Lower lobe of right lung (tissue), 2 donors: ENCODE results near the gene AVPR1B. TPM values are rescaled to one million over a fixed set of nuclear protein-coding genes. Genes with fewer than 3 reads are reported as not detected.
A peak's percentile ranks its signal among the peaks of the same experiment; 100 is the strongest.

Experiments used
- ATAC-seq, 2 donors: fragments of 200-7000 bp; cut with Tn5 transposase; one replicate each; pipeline ENCODE4 v1.9.1; 2020 to 2022; ENCODE audit warnings: mild to moderate bottlenecking in 2 of 2, moderate library complexity in 2 of 2
- DNase-seq: peaks from one replicate; pipeline ENCODE4 v3.0.0-alpha.2; 2020
- H3K27ac ChIP-seq: fragments of 200-600 bp; one replicate; pipeline ENCODE4 v1.8.0; 2022
- H3K27me3 ChIP-seq: fragments of 200-600 bp; one replicate; pipeline ENCODE4 v1.8.0; 2022; ENCODE audit warnings: low read depth
- H3K36me3 ChIP-seq: fragments of 200-600 bp; one replicate; pipeline ENCODE4 v1.8.0; 2022; ENCODE audit warnings: mild to moderate bottlenecking
- H3K4me1 ChIP-seq: fragments of 200-600 bp; one replicate; pipeline ENCODE4 v1.8.0; 2022
- H3K4me3 ChIP-seq: fragments of 200-600 bp; one replicate; pipeline ENCODE4 v1.8.0; 2022; ENCODE audit warnings: mild to moderate bottlenecking
- H3K9me3 ChIP-seq: fragments of 200-600 bp; one replicate; pipeline ENCODE4 v1.8.0; 2022
- intact Hi-C: fragments of 100-400 bp; cut with DNase I; formaldehyde crosslinking; loops from one replicate; pipeline ENCODE4 v1.11.0; 2022
- total RNA-seq: library from RNA; stranded (reverse); fragmentation: NEBNext Ultra II Directional; extraction: Animal tissue kit (Norgen Biotek cat#: 25700); gene quantifications from one replicate; pipeline ENCODE4 v1.2.1, GENCODE V29; 2021
- TF ChIP-seq, protein P1 (sequence below): fragments of 200-600 bp; IDR thresholded peaks from one replicate; pipeline ENCODE4 v1.8.0; 2022; ENCODE audit warnings: antibody characterized with exemption, mild to moderate bottlenecking
- donor health status: DM: no; HTN: yes; CAD: no; lungs with severe emphysema.

The AVPR1B gene
- total RNA-seq, 1 donor from 2014 or later = not detected

DNA sequence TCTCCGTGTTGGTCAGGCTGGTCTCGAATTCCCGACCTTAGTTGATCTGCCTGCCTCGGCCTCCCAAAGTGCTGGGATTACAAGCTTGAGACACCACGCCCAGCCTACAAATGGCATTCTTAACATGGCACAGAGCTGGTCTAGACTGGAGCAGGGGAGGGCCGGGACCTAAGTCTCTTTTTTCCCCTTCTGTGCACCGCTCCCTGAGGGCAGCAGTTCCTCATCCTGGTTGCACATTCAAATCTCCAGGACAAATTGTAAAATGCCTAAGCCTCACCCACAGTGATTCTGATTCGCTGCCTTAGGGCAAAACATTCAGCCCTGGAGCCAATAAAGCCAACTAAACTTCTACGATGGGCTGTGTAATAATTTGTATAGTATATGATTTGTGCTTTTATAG, 10.1 kb upstream of the AVPR1B start:
- Histone ChIP-seq H3K9me3 (no peaks in the 10 kb centered on the region), H3K36me3 (no peaks in the 10 kb centered on the region), H3K4me1 (no peaks in the 10 kb centered on the region), H3K27ac (no peak overlapping the region), H3K4me3 (no peak overlapping the region), H3K27me3 (peaks cover 4% of the 10 kb centered on the region)
- ATAC-seq (no peak), DNase-seq (no peak)
- TF ChIP-seq, protein P1, sequence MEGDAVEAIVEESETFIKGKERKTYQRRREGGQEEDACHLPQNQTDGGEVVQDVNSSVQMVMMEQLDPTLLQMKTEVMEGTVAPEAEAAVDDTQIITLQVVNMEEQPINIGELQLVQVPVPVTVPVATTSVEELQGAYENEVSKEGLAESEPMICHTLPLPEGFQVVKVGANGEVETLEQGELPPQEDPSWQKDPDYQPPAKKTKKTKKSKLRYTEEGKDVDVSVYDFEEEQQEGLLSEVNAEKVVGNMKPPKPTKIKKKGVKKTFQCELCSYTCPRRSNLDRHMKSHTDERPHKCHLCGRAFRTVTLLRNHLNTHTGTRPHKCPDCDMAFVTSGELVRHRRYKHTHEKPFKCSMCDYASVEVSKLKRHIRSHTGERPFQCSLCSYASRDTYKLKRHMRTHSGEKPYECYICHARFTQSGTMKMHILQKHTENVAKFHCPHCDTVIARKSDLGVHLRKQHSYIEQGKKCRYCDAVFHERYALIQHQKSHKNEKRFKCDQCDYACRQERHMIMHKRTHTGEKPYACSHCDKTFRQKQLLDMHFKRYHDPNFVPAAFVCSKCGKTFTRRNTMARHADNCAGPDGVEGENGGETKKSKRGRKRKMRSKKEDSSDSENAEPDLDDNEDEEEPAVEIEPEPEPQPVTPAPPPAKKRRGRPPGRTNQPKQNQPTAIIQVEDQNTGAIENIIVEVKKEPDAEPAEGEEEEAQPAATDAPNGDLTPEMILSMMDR = no peak
- intact Hi-C loops = no loop called here

DNA sequence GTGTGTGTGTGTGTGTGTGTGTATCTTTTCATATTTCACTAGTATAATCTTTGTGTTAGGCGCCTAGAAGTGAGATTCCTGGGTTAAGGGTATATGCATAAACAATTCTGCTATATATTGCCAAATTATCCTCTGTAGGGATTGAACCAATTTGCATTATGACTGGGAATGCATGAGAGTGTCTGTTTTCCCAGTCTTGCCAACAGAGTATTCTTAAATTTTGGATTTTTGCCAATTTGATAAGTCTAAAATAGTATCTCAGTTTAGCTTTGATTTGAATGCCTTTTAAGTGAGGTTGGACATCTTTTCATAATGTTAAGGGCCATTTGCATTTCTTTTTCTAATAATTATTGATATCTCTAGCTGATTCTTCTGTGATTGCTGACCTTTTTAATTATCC, 8.2 kb upstream of the AVPR1B start:
- Histone ChIP-seq H3K36me3 (no peaks in the 10 kb centered on the region), H3K9me3 (peaks cover 6% of the 10 kb centered on the region), H3K4me1 (no peaks in the 10 kb centered on the region), H3K27me3 (peaks cover 4% of the 10 kb centered on the region), H3K4me3 (no peak overlapping the region), H3K27ac (no peak overlapping the region)
- no peak for ATAC-seq
- TF ChIP-seq, protein P1 = no peak
- intact Hi-C loops = no loop called here
- DNase-seq = no peak

DNA sequence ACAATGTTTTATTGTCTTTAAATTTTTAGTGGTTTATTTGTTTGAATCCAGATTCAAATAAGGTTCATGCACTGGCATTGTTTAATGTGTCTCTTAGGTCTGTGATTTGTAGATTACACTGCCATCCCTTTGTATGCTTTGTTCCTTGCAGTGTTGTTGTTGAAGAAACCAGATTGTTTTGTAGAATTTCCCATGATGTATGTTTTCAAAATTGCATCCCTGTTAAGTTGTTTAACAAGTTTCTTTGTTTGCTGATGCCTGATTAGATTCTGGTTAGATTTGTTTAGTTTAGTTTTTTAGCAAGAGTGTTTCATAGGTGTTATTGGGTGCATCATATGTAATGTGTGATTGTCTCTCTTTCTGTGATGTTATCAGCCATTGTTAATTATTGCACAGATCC, 5.5 kb upstream of the AVPR1B start:
- no peak overlapping the region for H3K27ac ChIP-seq
- H3K27me3 ChIP-seq = peaks cover 17% of the 10 kb centered on the region
- H3K36me3 ChIP-seq = no peaks in the 10 kb centered on the region
- DNase-seq = no peak
- ATAC-seq = no peak
- intact Hi-C loops = no loop called here
- TF ChIP-seq, protein P1 = no peak
- H3K4me3 ChIP-seq = no peak overlapping the region
- peaks cover 6% of the 10 kb centered on the region for H3K9me3 ChIP-seq
- peaks cover 3% of the 10 kb centered on the region for H3K4me1 ChIP-seq

DNA sequence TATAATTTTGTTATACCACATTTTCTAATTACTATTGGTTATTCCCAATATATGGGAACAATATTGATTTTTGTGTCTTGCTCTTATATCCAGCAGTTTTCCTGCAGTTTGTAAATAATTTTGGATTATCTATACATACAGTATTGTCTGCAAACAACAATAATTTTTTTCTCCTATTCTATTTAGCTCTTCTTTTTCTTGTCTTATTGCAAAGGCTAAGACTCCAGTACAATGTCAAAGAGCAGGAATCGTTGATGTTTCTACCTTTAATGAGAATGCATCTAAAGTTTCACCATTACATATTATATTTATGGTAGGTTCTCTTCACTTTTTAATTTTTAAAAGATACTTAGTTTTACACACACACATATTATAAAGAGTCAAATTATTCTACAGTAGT, 4.1 kb upstream of the AVPR1B start:
- no peaks in the 10 kb centered on the region for H3K36me3 ChIP-seq
- peaks cover 6% of the 10 kb centered on the region for H3K9me3 ChIP-seq
- no peak for ATAC-seq
- peaks cover 11% of the 10 kb centered on the region for H3K4me1 ChIP-seq
- DNase-seq = no peak
- no peak overlapping the region for H3K4me3 ChIP-seq
- TF ChIP-seq, protein P1 = no peak
- intact Hi-C loops = no loop called here
- peaks cover 22% of the 10 kb centered on the region for H3K27me3 ChIP-seq
- H3K27ac ChIP-seq = no peak overlapping the region

DNA sequence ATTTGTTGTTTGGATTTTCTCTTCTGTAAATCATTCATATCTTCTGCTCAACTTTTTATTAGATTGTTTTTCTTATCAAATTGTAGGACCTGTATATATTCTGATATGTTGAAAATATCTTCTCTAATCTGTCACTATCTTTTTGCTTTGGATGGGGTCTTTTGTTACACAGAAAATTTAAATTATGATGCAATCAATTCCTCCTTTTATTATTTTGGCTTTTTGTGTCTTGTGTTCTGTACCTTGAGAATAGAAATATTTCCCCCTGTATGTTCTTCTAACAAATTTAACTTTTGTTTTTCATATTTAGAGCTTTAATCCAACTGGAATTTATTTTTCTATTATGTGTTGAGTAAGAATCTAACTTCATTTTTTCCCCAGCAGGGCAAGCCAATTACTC, 3.2 kb upstream of the AVPR1B start:
- Histone ChIP-seq H3K9me3 (peaks cover 6% of the 10 kb centered on the region), H3K36me3 (no peaks in the 10 kb centered on the region), H3K27me3 (peaks cover 22% of the 10 kb centered on the region), H3K4me3 (no peak overlapping the region), H3K27ac (no peak overlapping the region), H3K4me1 (peaks cover 11% of the 10 kb centered on the region)
- ATAC-seq (no peak), DNase-seq (no peak)
- TF ChIP-seq, protein P1 = no peak
- intact Hi-C loops = no loop called here

DNA sequence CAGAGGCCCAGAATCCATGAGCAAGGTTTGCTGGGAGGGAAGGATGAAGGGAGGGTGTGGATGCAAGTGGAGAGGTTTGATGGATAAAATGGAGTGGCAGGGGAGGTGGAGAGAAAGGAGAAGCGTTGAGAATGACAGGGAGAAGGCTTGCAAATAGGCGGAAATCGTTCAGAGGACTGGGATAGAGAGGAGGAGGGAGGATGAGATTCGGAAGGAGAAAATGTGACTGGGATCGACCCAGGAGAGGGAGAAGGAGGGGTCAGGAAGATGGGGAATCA, 376 bp downstream of the AVPR1B start:
- Histone ChIP-seq H3K9me3 (peaks cover 6% of the 10 kb centered on the region), H3K36me3 (no peaks in the 10 kb centered on the region), H3K27me3 (peaks cover 22% of the 10 kb centered on the region), H3K4me3 (peak overlapping the region; percentile 52), H3K4me1 (peaks cover 11% of the 10 kb centered on the region), H3K27ac (no peak overlapping the region)
- DNase-seq = no peak
- intact Hi-C loops = no loop called here
- no peak for ATAC-seq
- TF ChIP-seq, protein P1 = no peak
